Activated CD4-positive, alpha-beta T cell treated with anti-CD3 and anti-CD28 coated beads, Interleukin-2, amount 50 U/mL, for 4 hours (primary cell): ENCODE results near the gene PIP5KL1.
A peak's percentile ranks its signal among the peaks of the same experiment; 100 is the strongest.

ENCODE experiments used
- DNase-seq, 2 experiments: peaks; one replicate each; pipeline ENCODE4 v3.0.0-alpha.2; 2020

Gene PIP5KL1

DNA sequence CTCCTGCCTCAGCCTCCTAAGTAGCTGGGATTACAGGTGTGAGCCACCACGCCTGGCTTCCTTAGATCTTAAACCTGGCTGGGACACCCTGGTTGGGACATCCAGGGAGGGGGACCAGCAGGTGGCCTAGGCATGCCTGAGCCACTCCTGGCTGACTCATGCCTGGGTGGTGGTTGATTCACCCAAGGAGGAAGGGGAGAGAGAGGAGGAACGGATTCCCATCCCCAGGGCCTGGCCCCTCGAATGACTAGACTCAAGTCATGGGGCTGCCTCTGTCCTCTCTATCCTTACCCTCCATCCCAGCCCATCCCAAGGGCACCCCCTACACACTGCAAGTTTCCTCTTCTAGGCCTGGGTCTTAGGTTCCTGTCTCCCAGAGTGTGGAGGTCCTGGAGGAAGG is 37.5 kb upstream of the PIP5KL1 start:
- peak; percentile 48 to 51 for DNase-seq

DNA sequence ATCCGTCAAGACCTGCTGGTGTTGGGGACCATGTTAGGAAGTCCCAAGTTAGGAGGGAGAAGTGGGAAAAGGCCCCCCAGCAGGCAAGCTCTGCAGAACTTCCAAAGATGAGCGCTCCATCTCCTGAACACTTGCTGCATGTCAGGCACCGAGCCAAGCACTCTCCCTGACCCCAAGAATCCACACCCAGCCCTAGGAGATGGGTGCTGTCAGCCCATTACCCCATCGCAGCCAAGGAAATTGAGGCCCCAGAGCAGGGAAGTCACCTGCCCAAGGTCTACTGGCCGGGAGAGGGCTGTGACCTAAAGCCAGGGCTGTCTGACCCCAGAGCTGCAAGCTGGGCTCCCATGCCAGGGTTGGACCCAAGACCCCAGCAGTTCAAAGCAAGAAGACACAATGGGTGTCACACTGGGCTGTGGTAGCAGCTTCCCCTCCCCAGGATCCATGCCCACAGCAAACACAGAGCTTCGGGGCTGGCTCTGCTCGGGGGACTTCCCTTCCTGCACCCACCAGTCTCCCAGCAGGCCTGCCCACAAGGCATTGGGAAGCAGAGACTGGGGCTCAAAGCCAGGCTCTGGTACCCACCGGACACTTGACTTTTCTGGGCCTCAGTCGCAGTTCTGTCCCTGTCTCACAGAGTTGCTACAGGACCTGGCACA is 36.7 kb upstream of the PIP5KL1 start:
- DNase-seq, result no peak

DNA sequence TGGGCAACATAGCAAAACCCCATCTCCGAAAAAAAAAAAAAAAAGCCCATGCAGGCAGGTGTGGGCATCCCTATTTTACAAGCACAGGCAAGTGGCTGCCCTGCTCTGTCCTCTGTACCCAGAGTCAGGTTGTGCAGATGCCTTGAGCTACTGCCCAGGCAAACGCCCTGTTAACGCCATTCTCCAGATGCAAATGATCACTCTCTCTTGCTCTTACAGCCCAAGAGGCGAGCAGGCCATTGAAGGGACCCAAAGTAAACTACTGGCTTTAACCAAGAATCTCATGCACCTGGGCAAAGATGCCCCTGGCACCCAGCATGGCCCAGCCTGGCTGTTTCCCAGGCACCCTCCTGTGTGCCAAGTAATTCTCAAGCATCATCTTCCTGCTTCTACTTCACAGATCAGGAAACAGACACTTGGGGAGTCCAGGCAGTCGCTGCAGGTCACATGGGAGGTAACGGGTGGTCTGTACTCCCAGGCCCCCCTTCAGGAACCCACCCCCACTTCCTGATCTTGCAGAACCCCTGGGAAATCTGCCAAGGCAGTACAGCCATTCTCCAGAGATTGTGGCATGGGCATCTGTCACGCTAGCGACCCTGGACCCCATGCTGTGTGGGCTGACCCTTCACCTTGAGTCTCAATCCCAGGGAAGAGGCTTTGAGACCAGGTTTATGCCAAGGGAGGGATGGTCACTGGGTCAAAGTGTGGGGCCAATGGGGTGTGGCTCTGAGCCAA is 36.0 kb upstream of the PIP5KL1 start:
- DNase-seq, result no peak

DNA sequence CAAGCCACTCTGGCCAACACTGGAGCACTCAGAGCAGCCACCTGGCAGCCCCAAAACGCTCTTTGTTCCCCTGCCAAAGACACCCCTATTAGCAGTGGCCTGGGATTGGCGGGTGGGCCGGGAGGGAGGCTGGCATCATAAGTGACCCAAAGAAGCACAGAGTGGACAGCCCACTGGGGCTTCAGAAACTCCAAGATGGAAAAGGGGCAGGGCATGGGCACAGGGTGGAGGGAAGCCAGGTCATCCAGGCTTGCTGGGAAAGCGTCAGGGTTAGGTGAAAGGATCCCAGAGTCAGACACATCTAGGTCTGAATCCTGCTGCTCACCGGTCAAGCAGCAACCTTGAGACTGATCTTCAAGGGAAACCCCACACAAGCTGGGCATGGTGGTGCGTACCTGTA is 35.4 kb upstream of the PIP5KL1 start:
- DNase-seq, result no peak

DNA sequence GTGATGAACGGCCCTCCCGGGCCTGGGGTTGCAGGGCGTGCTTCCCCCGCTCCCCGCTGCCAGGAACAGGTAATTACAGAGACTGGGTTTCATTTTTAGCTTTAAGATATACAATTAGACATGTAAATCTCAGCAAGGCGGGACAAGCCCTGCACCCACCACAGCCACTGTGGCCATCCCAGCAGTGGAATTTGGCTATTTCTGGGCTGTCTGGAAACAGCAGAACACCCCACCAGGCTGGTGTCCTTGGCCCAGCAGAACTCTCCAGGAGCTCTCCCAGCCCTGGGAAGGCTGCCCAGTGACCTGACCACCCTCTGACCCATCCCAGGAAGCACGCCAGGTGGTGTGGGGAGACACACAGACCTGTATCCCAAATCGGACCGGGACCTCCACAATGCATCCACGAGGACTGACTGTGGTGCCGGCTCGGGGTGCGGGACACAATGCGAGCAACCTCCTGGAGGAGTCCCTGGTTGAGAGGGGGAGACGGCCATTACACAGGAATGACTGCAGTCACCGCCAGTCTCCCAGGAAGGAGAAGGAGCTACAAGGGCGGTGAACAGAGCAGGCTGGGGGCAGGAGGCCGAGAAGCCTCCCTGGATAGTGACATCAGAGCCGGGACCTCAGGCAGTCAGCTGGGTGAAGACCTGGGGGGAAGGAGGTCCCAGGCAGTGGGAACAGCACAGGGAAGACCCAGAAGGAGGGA is 32.9 kb upstream of the PIP5KL1 start:
- no peak for DNase-seq

DNA sequence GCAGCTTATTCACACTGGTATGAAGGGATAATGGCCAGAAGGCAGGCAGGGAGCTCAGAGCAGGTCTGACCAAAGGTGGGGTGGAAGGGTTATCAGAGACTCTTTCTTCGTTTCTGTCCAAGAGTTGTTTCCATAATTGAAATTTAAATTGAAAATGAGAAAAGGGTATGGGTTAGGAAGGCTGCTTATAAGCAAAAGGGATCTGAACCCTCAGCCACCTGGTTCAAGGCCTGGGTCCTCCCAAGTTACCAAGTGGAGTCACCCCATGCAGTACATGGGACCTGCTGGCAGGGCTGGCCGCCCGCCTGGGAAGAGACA is 32.4 kb upstream of the PIP5KL1 start:
- DNase-seq, result no peak

DNA sequence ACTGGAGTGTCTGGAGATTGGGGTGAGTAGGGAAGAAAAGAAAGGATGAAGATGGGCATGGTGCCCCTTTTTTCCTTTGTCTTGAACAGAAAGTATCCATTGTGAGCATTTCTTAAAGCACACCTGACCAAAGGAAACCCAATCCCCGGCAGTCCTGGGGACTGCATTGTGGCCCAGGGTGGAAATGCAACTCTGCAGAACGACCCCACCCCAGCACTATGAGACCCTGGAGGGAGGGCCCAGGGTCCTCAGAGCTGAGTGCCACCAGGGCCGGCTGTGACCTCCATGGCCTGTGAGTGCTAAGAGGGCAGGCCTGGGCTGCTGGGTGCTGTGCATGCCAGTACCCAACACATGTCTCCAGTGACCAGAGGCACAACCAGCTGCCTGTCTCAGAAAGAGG is 31.7 kb upstream of the PIP5KL1 start:
- no peak for DNase-seq

DNA sequence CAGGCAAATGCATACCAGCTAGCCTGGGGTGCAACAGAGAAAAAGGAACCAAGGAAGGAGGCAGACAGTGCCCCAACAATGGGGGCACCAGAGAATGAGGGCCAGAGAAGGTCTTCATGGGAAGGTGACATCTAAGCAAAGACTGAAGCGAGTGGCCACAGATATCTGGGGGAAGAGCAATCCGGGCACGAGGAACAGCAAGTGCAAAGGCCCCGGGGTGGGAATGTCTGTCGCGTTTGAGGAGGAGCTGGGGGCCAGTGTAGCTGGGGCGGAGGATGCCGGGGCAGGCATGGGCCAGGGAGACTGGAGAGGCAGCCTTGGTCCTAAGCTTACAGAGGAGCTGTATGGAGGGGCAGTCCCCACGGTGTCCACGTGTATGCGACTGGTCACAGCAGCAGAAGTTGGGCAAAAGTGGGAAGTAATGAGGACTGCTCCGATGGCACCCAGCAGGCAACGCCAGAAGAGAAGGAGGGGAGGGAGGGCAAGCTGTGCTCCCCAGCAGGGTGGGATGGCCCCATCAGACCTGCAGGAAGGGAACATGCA is 31.1 kb upstream of the PIP5KL1 start:
- no peak for DNase-seq

DNA sequence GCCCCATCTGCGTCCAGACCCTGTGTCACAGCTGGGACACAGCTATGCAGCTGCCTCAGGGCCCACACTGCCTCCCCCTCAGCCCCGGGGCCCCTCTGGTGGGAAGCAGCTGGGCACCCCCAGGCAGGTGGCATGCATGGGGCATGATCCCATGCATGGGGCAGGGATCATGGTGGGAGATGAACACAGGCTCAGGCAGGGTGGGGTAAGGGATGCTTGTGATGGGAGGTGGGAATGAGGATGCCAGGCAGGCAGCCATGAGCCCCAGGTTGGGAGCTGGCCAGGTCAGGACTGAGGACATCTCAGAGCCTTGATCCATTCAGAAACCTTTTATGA is 30.5 kb upstream of the PIP5KL1 start:
- DNase-seq, result no peak

DNA sequence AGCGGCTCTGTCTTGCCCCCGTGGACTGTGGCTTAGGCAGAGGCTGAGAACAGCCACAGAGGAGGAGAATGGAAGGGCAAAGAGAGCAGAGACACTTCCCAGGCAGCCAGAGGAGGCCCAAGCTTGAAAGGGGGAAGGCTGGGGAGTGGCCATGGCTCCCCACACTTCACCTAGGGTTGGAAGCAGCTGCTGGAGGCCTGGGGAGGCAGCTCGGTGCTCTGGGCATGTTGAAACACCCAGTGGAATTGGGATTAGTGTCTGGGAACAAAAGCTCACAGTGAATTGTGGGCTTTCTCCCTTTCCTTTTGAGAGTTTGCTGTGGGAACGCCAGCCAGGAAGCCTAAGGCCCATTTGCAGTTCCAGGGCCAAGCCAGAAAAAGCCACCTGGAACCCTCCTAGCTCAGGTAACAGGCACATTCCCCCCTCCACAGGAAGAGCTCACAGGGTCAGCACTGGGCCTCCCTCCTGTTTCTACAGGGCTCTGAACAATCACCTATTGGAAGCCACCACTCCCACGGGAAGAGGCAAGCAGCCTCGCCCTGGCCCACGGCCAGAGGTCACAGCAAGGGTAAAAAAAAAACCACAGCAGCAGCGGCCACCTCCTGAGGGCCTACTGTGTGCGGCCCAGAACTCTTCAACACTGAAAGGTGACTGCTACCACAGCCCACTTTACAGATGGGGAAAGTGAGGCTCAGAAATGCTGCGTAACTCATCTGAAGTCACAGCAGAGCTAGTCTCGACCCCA is 30.0 kb upstream of the PIP5KL1 start:
- DNase-seq, result no peak

DNA sequence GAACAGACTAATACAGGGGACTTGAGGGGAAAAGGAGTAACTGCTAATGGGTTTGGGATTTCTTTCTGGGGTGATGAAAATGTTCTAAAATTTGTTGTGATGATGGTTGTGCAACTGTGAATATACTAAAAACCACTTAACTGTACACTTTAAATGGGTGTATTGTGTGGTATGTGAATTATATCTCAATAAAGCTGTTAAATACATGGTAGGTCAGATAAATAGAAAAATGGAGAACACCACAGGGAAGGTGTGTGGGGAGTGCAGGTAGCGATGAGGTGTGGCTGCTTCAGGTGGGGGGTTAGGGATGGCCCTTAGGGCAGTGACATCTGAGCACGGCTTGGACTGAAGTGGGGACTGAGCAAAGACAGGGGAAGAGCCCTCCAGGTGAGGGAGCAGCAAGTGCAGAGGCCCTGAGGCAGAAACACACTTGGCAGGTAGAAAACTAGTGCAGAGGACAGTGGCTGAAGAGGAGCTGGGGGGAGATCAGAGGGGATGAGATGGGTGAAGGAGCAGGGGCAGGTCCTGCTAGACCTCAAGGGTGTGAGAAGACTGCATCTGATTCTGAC is 29.3 kb upstream of the PIP5KL1 start:
- DNase-seq, result no peak

DNA sequence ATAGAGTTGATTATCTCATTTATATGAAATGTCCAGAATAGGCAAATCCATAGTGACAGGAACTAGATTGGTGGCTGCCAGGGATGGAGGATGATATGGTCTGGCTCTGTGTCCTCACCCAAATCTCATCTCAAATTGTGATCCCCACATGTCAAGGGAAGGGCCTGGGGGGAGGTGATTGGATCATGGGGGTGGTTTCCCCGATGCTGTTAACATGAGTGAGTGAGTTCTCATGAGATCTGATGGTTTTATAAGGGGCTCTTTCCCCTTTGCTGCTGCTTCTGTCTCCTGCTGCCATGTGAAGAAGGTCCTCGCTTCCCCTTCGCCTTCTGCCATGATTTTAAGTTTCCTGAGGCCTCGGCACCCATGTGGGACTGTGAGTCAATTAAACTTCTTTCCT is 28.8 kb upstream of the PIP5KL1 start:
- DNase-seq, result no peak

DNA sequence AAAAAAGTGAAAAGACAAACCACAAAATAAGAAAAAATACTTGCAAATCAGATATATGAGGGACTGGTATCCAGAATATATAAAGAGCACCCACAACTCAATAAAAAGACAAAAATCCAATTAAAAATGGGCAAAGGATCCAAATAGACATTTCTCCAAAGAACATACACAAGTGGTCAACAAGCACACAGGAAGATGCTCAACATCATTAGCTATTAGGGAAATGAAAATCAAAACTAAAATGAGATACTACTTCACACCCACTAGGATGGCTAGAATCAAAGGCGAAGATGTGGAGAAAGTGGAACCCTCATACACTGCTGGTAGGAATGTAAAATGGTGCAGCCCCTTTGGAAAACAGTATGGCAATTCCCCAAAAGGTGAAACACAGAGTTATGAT is 28.2 kb upstream of the PIP5KL1 start:
- no peak for DNase-seq

DNA sequence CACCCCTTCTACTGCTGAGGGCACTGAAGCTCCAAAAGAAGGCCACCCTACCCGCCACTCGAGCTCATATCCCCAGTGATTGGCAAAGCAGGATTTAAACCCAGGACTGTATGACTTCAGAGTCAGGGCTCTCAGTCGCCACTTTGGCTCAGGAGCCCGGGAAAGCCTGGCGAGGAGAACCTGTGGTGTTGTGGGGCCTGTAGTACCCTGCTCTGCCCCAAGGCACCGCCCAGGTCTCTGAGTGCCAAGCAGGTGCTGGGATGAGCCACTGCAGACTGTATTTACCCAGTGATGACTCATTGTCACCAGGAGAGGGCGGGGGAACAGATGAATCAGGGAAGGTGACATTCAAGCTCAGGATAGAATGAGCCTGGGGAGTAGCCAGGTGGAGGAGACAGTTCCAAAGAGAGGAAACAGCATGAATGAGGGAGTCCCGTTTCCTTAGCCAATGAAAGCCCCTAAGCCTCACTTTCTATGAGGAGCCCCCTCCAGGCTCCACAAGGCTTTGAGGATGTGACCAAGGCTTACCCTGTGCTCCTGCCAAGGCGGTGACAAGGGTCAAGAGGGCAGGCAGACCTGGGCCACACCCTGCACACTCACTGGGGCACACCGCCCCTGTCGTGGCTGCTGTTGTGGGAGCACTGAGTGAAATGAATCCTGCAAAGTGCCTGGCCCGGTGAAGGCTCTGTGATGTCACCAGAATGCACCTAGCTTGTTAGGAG is 24.9 kb upstream of the PIP5KL1 start:
- DNase-seq, result peak; percentile 88 to 89

DNA sequence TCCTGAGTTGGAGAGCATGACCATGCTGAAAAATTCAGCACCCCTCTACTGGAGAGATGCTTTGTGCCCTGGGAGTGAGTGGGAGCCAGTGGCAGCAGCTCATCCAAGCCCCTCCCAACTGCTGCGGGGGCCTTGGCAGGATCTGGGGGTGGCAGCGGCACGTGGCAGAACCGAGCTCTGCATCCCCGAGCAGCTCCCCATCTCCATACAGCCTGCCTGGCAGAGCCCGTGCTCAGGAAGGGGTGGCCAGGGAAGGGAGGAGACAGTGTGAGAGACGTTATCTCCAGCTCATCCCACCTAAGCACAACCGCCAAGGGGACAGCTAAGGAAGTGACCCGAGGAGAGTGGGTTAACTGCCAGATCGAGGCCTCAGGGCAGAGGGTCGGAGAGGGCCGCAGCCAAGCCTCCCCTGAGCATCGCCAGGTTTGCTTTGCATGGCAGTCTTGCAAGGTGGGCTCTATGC is 24.3 kb upstream of the PIP5KL1 start:
- no peak for DNase-seq

DNA sequence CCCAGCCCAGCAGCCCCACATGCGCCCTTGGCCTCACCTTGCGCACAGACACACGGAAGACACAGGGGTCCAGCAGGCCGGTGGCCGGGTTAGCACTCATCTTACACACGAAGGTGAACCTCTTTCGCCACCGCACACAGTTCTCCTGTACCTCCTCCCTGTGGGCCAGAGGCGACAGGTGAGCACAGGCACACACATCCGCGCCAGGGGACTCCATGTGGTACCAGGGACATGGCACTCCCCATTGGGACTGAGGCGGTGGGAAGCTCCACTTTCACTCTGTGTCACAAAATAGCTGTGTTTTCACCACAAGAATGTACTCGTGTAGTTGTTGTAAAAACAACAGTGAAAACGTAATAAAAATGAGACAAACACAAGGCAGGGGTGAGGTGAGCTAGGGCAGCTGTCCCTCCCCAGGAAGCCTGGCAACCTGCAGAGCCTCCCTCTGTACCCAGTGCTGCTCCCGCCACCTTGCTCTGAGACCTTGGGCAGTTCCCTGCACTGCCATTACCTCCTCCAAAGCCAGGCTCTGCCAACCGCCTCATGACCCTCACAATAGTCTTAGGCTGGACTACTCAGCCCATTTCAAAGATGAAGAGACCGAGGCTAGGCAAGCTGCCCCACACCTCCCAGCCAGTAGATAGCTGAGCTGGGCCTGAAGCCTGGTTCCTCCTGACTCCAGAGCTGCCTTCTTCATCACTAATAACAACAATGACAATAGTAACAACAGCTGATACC is 23.4 kb upstream of the PIP5KL1 start:
- no peak for DNase-seq

DNA sequence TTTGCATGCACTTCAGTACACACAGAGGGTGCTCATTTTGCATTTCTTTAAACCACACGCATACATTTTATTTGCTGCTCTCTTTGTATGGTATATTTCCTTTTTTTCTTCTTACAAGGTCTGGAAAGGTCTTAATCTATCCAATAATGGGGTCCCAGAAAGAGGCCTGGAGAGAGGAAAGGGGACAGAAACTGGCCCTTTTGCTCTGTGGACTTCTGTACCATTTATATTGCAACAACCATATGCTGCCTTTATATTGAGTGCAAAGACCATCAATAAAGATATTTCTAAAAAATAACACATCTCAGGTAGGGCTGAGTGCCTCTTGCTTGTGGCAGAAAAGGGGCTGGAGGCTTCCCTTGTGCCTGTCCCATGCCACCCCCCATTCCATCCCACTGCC is 22.6 kb upstream of the PIP5KL1 start:
- no peak for DNase-seq

DNA sequence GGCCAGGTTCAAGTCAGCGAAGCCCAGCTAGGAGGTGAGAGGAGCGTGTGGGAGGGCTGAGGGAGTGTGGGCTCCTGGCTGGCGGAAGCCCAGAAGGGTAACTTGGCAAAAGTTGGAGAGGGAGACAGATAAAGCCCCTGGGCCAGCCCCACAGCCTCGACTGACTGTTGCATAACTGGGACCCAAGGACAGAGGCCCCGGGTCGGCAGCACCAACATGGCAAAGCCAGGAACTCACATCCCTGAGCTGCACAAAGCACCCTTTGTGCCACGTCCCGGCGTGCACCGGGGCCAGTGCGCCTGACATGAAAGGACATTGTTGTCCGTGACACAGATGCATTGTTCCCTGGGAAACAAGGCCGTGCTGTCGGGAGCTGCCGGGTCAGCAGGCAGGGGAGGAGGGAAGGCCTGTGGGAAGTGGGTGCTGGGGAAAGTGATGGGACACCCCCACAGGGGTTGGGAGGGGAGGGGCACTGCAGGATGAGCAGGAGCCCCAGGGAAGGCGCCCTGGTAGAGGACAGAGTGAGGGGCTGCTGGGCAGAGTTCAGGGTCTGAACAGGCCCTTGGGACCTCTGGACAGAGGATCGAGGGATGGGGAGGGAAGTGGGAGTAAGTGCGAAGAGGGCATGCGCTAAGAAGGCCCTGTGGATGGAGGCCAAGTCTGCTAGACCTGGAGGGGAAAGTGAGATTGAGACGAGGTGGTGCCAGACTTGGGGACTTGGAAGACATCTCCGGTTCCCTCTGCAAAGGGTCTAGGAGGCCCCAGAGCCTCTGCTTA is 20.1 kb upstream of the PIP5KL1 start:
- DNase-seq, result no peak

DNA sequence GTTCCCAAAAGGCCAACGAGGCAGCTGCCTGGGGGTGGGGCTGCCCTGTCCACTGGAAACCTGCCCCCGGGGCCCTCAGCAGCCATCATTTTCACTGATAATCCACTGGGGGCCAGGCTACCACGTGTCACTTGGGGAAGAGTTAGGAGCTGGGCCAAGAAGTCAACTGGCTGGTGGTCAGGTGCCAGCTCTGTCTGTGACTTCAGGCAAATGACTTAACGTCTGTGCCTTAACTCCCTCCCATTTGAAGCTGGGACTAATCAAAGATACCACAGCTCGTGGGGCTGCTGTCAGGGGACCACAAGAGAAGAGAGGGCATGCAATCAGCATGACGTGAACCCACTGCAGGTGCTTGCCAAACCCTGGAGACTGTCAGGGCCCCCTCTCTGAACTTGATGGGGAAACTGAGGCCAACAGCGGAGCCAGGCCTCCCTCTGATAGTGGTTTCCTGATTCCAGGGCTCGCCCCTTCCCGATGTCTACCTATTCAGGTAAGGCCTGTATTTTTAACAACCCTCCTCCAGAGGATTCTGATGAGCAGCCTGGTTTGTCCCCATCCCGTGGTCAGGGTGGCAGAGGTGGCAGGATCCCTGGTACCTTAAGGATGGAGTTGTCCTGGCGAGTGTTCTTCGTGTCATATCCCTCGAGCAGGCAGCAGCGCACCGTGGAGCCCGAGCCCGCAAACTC is 19.4 kb upstream of the PIP5KL1 start:
- DNase-seq, result no peak
